ENCODE results near the gene CERS4.

GRCh38 chr19:8250596-8250995 lies 41.4 kb downstream of the CERS4 start:
- TF ChIP-seq POLR2A (IDR thresholded peaks at IDR 0.05) (no peak), CTCF (IDR thresholded peaks at IDR 0.05) (no peak)
